Subcutaneous adipose tissue (tissue), 4 donors: ENCODE measurements around the gene NGFR. TPM values are rescaled to one million over a fixed set of nuclear protein-coding genes. Genes with fewer than 3 reads are reported as not detected.

Experiments used
- CTCF ChIP-seq: fragments of 450-650 bp; IDR thresholded peaks from one replicate; pipeline ENCODE4 v1.5.1; 2016; ENCODE audit warnings: low read depth, mild to moderate bottlenecking, control low read depth, antibody characterized with exemption, moderate library complexity
- total RNA-seq, 4 donors: library from RNA; depleted of rRNA; stranded (reverse); fragments of >200 nt; gene quantifications; one replicate each; pipeline ENCODE4 v1.1.0, GENCODE V29; 2016

NGFR gene
- total RNA-seq, 4 donors from 2014 or later = 0.51 to 2.8 (median 1.9) TPM

- no peak for TF ChIP-seq CTCF
Measured at GRCh38 chr17:49464049-49464448, 31.0 kb upstream of the NGFR start.

GRCh38 chr17:49465331-49465903, 29.7 kb upstream of the NGFR start:
- TF ChIP-seq CTCF = no peak

DNA sequence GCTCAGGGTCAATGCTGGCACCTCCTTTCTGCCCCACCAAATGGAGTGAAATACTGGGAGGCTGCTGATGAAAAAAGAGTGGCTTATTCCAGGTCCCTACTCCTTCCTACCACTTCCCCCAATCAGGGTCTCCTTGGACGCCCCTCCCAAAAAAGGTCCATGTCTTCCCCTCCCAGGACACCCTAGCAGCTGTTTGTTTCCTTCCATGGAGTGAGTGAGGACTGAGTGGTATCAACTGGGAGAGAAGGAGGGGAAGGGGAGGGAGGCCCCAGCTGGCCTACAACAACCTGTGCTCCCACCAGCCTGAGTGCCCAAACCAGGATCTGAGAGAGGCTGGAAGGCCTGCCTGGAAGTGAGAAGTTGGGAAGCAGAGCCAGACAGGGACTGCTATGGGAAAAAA, 28.7 kb upstream of the NGFR start:
- no peak for TF ChIP-seq CTCF

DNA sequence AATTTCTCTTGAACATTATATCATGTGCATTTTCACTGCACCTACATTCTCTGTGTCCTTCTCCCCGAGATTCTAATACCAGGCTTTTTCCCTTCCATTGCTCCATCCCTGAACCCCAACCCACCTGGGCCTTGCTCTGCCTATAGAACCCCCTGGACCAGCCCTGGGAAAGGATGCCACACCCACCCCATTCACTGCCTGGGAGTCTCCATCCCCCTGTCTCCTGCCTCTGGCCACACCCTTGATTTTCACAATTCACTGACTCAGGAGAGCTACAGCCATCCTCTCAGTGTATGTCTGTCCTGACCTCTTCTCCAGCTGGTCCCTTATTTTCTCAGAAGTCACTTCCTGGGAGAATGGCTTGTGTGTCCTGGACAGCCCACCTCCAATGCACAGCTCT, 27.9 kb upstream of the NGFR start:
- no peak for TF ChIP-seq CTCF

DNA sequence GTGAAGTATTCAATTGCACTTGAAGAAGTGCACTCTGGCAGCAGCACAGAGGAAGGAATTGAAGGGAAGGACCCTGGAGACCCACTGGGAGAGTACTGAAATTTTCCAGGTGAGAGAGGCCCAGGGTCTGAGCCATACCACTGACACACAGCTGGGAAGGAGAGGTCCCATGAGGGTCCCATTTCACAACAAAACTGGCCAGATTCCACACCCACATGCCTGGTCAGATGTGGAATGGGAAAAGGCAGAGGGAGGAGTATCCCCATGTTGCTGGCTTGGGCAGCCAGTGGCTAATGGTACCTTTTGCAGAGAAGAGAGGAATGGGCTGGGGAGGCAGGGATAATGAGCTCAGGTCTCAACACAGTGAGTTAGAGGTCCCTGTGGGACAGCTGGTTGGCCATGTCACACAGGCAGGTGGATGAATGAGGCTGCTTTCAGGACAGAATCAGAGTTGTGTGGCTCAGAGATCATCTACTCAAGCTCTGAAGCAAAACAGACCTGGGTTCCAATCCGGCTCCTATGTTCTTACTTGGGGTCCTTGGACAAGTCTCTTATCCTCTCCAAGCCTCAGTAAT, 26.2 kb upstream of the NGFR start:
- TF ChIP-seq CTCF = no peak

DNA sequence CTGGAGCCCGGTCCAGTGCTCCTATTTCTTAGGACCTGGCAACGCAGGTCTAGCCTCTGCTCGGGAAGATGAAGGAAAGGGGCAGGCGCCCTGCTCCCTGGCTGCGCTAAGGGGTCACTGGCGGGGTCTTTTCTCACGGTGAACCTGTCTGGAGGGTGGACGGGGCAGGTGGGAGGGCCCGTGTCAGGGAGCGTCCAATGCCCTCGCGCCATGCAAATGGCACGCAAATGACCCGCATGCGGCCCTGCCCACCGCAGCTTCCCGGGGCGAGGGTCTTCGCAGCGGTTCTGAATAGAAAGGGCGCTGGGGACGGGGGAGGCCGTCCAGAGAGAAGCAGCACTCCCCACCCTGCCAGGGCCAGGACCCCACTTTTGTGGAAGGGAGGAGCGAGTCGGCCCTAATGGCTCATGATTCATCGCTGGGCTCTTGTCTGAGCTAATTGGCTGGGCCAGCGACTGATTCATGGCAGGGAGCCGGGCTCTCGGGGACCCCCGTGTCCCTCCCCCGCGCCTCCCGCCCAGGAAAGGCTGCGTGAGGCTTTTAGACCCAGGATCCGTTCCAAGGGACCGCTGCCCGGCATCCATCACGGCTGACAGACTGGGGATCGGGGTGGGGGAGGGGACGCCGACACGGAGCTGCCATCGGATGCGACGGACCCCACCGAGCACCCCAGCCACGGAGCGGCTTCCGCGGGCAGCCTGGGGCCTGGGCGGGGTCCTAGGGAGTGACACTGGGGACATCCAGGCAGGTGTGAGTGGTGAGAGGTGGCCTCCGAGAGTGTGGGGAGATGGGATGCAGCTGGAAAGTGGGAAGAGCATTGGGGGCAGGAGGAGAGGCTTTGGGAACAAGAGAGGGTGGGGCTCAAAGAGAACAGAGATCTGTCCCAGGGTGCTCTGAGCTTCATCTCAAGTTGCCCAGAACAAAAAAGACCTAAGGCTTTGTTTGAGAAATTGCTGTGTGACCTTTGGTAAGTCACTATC, 25.0 kb upstream of the NGFR start:
- no peak for TF ChIP-seq CTCF

GRCh38 chr17:49471089-49471683, 23.9 kb upstream of the NGFR start:
- no peak for TF ChIP-seq CTCF
